HepG2 (cell line): ENCODE data around the gene KANSL1L. TPM values are rescaled to one million over a fixed set of nuclear protein-coding genes. Genes with fewer than 3 reads are reported as not detected.

Experiments
- ATAC-seq: fragments of 200-7000 bp; cut with Tn5 transposase; 3 replicates; pipeline ENCODE4 v1.9.1; 2020; ENCODE audit warnings: mild to moderate bottlenecking, moderate library complexity
- BruUV-seq: library from RNA; stranded (reverse); fragments of 400-500 nt; replicated peaks from 2 replicates; lab custom pipeline; 2021; lab: Mats Ljungman, UMichigan
- CTCF ChIA-PET: fragments of 300-600 bp; formaldehyde crosslinking; extraction: SDS; loops from one replicate; lab custom pipeline; 2021; ENCODE audit warnings: low total read pairs, inconsistent platforms, low intra/inter-chr PET ratio; lab: Yijun Ruan, JAX
- POLR2A ChIA-PET: fragments of 350-600 bp; sonication (Branson Sonifier 250); formaldehyde crosslinking; loops from one replicate; lab custom pipeline; 2020; ENCODE audit warnings: antibody characterized with exemption, inconsistent platforms; lab: Yijun Ruan, JAX
- DNase-seq: peaks from one replicate; pipeline ENCODE4 v3.0.0-alpha.2; 2015; ENCODE audit warnings: low spot score
- FAIRE-seq: peaks from 3 replicates; lab custom pipeline; 2011; peaks lifted over from hg19 to GRCh38; lab: Jason Lieb, UNC
- H2AFZ ChIP-seq: one replicate; pipeline ENCODE4 v1.6.1; 2011; ENCODE audit warnings: low read length, inconsistent platforms
- H3K27ac ChIP-seq: fragments of 300-600 bp; 3 replicates; pipeline ENCODE4 v1.8.0; 2011; ENCODE audit warnings: mixed run types, mild to moderate bottlenecking, mixed read lengths, low read length, inconsistent platforms; ENCODE audit not compliant: insufficient read depth; ENCODE audit errors: extremely low read length
- H3K27me3 ChIP-seq, 2 experiments: fragments of 200-600 bp in 1 of 2; 2 replicates in 1 of 2; 3 replicates in 1 of 2; pipeline versions ENCODE4 v1.6.0 to v1.8.0; 2011; ENCODE audit warnings: low read length in 2 of 2, mild to moderate bottlenecking in 2 of 2, moderate library complexity in 2 of 2, inconsistent platforms in 1 of 2; ENCODE audit not compliant: insufficient read depth in 2 of 2, control insufficient read depth in 1 of 2
- H3K36me3 ChIP-seq, 2 experiments: fragments of 200-600 bp in 1 of 2; replicated peaks in 1 of 2; 2 replicates in 1 of 2; 3 replicates in 1 of 2; pipeline versions ENCODE4 v1.5.1 to v1.8.0; 2011; ENCODE audit warnings: low read length in 2 of 2, inconsistent platforms in 1 of 2; ENCODE audit not compliant: insufficient read depth in 2 of 2, control insufficient read depth in 1 of 2
- H3K4me1 ChIP-seq: 2 replicates; pipeline ENCODE4 v1.5.1; 2012; ENCODE audit warnings: low read length, inconsistent platforms; ENCODE audit not compliant: insufficient read depth
- H3K4me2 ChIP-seq: 2 replicates; pipeline ENCODE4 v1.6.0; 2011; ENCODE audit warnings: low read depth, low read length, inconsistent platforms
- H3K4me3 ChIP-seq, 3 experiments: fragments of 200-600 bp in 1 of 3; sonication (generic), shearing (Covaris generic) in 1 of 3; replicated peaks in 1 of 3; 2 replicates each; pipeline ENCODE4 v1.5.1; 2011 to 2016; ENCODE audit warnings: low read length in 3 of 3, inconsistent platforms in 2 of 3, low read depth in 2 of 3, mild to moderate bottlenecking in 2 of 3, control low read depth in 1 of 3, mixed read lengths in 1 of 3; ENCODE audit not compliant: insufficient read depth in 1 of 3
- H3K79me2 ChIP-seq: one replicate; pipeline ENCODE4 v1.6.1; 2011; ENCODE audit warnings: low read length, inconsistent platforms; ENCODE audit not compliant: insufficient read depth
- H3K9ac ChIP-seq: 2 replicates; pipeline ENCODE4 v1.6.0; 2011; ENCODE audit warnings: mild to moderate bottlenecking, low read depth, low read length, inconsistent platforms; ENCODE audit not compliant: insufficient read depth
- H3K9me3 ChIP-seq: 2 replicates; pipeline ENCODE4 v1.5.1; 2012; ENCODE audit warnings: mild to moderate bottlenecking, low read length
- H4K20me1 ChIP-seq: 2 replicates; pipeline ENCODE4 v1.6.0; 2011; ENCODE audit warnings: inconsistent platforms, mild to moderate bottlenecking, low read length, moderate library complexity; ENCODE audit not compliant: insufficient read depth
- ARNTL ChIP-seq: sonication (generic); formaldehyde crosslinking; IDR thresholded peaks from 2 replicates; pipeline ENCODE4 v1.4.0; 2020; ENCODE audit warnings: mild to moderate bottlenecking, missing genetic modification reagents
- ATAD3A ChIP-seq: sonication (generic); formaldehyde crosslinking; IDR thresholded peaks from 2 replicates; pipeline ENCODE4 v1.4.0; 2020; ENCODE audit warnings: missing genetic modification reagents
- CCAR2 ChIP-seq: fragments of 200-400 bp; formaldehyde crosslinking; optimal IDR thresholded peaks from 2 replicates; pipeline ENCODE3; 2018; ENCODE audit warnings: low read depth, mild to moderate bottlenecking, low read length, moderate library complexity
- EZH2 ChIP-seq: conservative IDR thresholded peaks from 2 replicates; pipeline ENCODE4 v1.6.1; 2012; ENCODE audit warnings: mild to moderate bottlenecking, low read depth, low read length, moderate library complexity
- FOSL1 ChIP-seq: sonication (generic); formaldehyde crosslinking; IDR thresholded peaks from 2 replicates; pipeline ENCODE4 v1.9.0; 2021; ENCODE audit warnings: missing genetic modification reagents, borderline replicate concordance
- KLF9 ChIP-seq: IDR thresholded peaks from 2 replicates; pipeline ENCODE4 v1.6.1; 2016; ENCODE audit warnings: low read depth
- LBX2 ChIP-seq: sonication (generic); formaldehyde crosslinking; IDR thresholded peaks from 2 replicates; pipeline ENCODE4 v1.5.0; 2020; ENCODE audit warnings: missing genetic modification reagents, mild to moderate bottlenecking, borderline replicate concordance
- MAFF ChIP-seq: IDR thresholded peaks from 2 replicates; pipeline ENCODE4 v1.6.1; 2011; ENCODE audit warnings: low read depth, low read length, improper control_type of control experiment
- MAFG ChIP-seq: sonication (generic); formaldehyde crosslinking; IDR thresholded peaks from 2 replicates; pipeline ENCODE4 v1.5.1; 2020; ENCODE audit warnings: mild to moderate bottlenecking, missing genetic modification reagents
- MAFK ChIP-seq, 2 experiments: IDR thresholded peaks in 1 of 2; conservative IDR thresholded peaks in 1 of 2; 2 replicates each; pipeline ENCODE4 v1.6.1; 2011; ENCODE audit warnings: improper control_type of control experiment in 2 of 2, low read length in 2 of 2
- NRL ChIP-seq: sonication (generic); formaldehyde crosslinking; IDR thresholded peaks from 2 replicates; pipeline ENCODE4 v1.5.0; 2020; ENCODE audit warnings: missing genetic modification reagents, mild to moderate bottlenecking, moderate library complexity, borderline replicate concordance
- REL ChIP-seq: sonication (generic); formaldehyde crosslinking; conservative IDR thresholded peaks from 2 replicates; pipeline ENCODE4 v1.8.0; 2022; ENCODE audit warnings: mild to moderate bottlenecking, missing genetic modification reagents, moderate library complexity
- RNF2 ChIP-seq: fragments of 450-650 bp; conservative IDR thresholded peaks from 2 replicates; pipeline ENCODE4 v1.6.1; 2016; ENCODE audit warnings: low read depth
- SMAD1 ChIP-seq: sonication (generic); formaldehyde crosslinking; IDR thresholded peaks from 2 replicates; pipeline ENCODE4 v1.4.0; 2020; ENCODE audit warnings: missing genetic modification reagents, low read depth, mild to moderate bottlenecking, borderline replicate concordance
- U2AF2 ChIP-seq: fragments of 200-400 bp; formaldehyde crosslinking; IDR thresholded peaks from 2 replicates; pipeline ENCODE4 v1.6.1; 2017; ENCODE audit warnings: low read depth, mild to moderate bottlenecking, low read length
- ZFY ChIP-seq: sonication (generic); formaldehyde crosslinking; IDR thresholded peaks from 2 replicates; pipeline ENCODE4 v1.4.0; 2020; ENCODE audit warnings: missing genetic modification reagents
- ZNF101 ChIP-seq: sonication (generic); formaldehyde crosslinking; IDR thresholded peaks from 2 replicates; pipeline ENCODE4 v1.4.0; 2020; ENCODE audit warnings: mild to moderate bottlenecking, low read depth, missing genetic modification reagents, borderline replicate concordance
- ZNF276 ChIP-seq: sonication (generic); formaldehyde crosslinking; IDR thresholded peaks from 2 replicates; pipeline ENCODE4 v1.4.0; 2020; ENCODE audit warnings: mild to moderate bottlenecking, low read depth, missing genetic modification reagents
- ZNF34 ChIP-seq: sonication (generic); formaldehyde crosslinking; IDR thresholded peaks from 2 replicates; pipeline ENCODE4 v1.4.0; 2020; ENCODE audit warnings: mild to moderate bottlenecking, missing genetic modification reagents, borderline replicate concordance
- ZNF496 ChIP-seq: sonication (generic); formaldehyde crosslinking; IDR thresholded peaks from 2 replicates; pipeline ENCODE4 v1.8.1; 2023; ENCODE audit warnings: mild to moderate bottlenecking, moderate library complexity, missing genetic modification reagents; ENCODE audit not compliant: insufficient replicate concordance
- ZNF558 ChIP-seq: sonication (generic); formaldehyde crosslinking; IDR thresholded peaks from 2 replicates; pipeline ENCODE4 v1.9.0; 2022; ENCODE audit warnings: mild to moderate bottlenecking, missing genetic modification reagents, borderline replicate concordance
- WGBS: methylation state at CpG from one replicate; pipeline ENCODE4 v1.1.6; 2017; ENCODE audit warnings: low lambda C conversion rate; 5-methylcytosine and 5-hydroxymethylcytosine counted together
- in situ Hi-C: cut with HindIII; loops from 2 replicates; pipeline ENCODE4 v1.10.0; 2017; ENCODE audit warnings: low pct_unique_long_range_greater_than_20kb; ENCODE audit not compliant: extremely low pct_ligation_motif_present
- intact Hi-C: fragments of 100-400 bp; cut with micrococcal nuclease; formaldehyde crosslinking; loops from one replicate; pipeline ENCODE4 v1.10.0; 2022; ENCODE audit not compliant: unreplicated experiment
- polyA plus RNA-seq, 8 experiments: library from polyadenylated mRNA; depleted of rRNA in 3 of 8; stranded (reverse) in 7 of 8; unstranded in 1 of 8; fragments of >200 nt; fragmentation: Illumina TruSeq in 4 of 8; extraction: Trizol in 4 of 8; gene quantifications; 2 replicates each; pipeline versions ENCODE4 v1.2.1 to v1.2.3, GENCODE V29; 2011 to 2016; ENCODE audit warnings: low read depth in 4 of 8, missing spikeins in 1 of 8, mixed read lengths in 1 of 8; ENCODE audit not compliant: insufficient read depth in 1 of 8
- total RNA-seq, 5 experiments: library from RNA; depleted of rRNA; stranded (reverse); fragments of >200 nt; fragmentation: Illumina TruSeq; extraction: Trizol; gene quantifications; 2 replicates each; pipeline ENCODE4 v1.2.3, GENCODE V29; 2016; ENCODE audit warnings: low read depth in 1 of 5
- TF ChIP-seq, protein P1 (sequence below): sonication (generic); formaldehyde crosslinking; IDR thresholded peaks from 2 replicates; pipeline ENCODE4 v1.4.0; 2020; ENCODE audit warnings: mild to moderate bottlenecking, missing genetic modification reagents

KANSL1L gene
- total and polyA plus RNA-seq, 2 of the 13 experiments (the other 11 are each of a cell fraction or from before 2014, with no cell fraction given): 5.4 to 10.3 TPM

- TF ChIP-seq, protein P1, sequence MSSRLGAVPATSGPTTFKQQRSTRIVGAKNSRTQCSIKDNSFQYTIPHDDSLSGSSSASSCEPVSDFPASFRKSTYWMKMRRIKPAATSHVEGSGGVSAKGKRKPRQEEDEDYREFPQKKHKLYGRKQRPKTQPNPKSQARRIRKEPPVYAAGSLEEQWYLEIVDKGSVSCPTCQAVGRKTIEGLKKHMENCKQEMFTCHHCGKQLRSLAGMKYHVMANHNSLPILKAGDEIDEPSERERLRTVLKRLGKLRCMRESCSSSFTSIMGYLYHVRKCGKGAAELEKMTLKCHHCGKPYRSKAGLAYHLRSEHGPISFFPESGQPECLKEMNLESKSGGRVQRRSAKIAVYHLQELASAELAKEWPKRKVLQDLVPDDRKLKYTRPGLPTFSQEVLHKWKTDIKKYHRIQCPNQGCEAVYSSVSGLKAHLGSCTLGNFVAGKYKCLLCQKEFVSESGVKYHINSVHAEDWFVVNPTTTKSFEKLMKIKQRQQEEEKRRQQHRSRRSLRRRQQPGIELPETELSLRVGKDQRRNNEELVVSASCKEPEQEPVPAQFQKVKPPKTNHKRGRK (CRISPR knock-in tag): no peak
- no peak for TF ChIP-seq ZNF276 (CRISPR knock-in tag)
- TF ChIP-seq KLF9 (CRISPR knock-in tag): no peak
- TF ChIP-seq LBX2: no peak
- no peak for TF ChIP-seq CCAR2
These were observed 43.9 kb upstream of the KANSL1L start (continued) for GRCh38 chr2:210215120-210215519.

DNA sequence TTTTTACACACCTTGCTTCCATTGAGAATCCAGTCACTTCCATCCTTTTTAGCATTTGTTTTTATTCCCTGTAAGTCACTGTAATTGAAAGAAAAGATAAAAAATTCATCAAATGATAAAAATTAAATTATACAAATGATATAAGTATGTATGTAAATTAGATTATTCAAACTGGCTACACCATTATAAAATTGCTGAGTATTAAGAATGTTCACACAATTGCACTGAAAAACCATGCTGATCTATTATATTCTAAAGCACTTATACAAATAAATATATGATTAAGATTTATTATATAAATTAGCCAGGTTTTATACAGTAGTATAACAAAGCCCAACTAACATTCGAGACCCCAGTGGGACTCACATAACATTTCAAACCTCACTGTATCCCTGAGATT, 39.0 kb upstream of the KANSL1L start:
- FAIRE-seq: no peak
- intact Hi-C loops: no loop called here
- Histone ChIP-seq H3K27ac (no peak overlapping the region), H3K36me3 (no peaks in the 10 kb centered on the region), H3K4me1 (no peaks in the 10 kb centered on the region), H3K9ac (no peak overlapping the region), H3K27me3 (no peaks in the 10 kb centered on the region), H2AFZ (no peak overlapping the region), H3K4me3 (no peak overlapping the region), H3K9me3 (no peaks in the 10 kb centered on the region), H3K4me2 (no peak overlapping the region), H3K79me2 (no peaks in the 10 kb centered on the region), H4K20me1 (no peaks in the 10 kb centered on the region)
- no peak for DNase-seq
- 0% methylated on average over 1 of the region's 1 CpG for WGBS
- TF ChIP-seq REL (no peak), ZNF34 (CRISPR knock-in tag) (no peak), ZFY (CRISPR knock-in tag) (no peak), NRL (CRISPR knock-in tag) (no peak), ZNF558 (CRISPR knock-in tag) (no peak), MAFG (CRISPR knock-in tag) (no peak), U2AF2 (no peak), ZNF101 (CRISPR knock-in tag) (no peak), ARNTL (CRISPR knock-in tag) (no peak), RNF2 (no peak), MAFF (peak; percentile 50; the same call in 1 of the 2 replicates), FOSL1 (CRISPR knock-in tag) (no peak), ATAD3A (CRISPR knock-in tag) (no peak), SMAD1 (CRISPR knock-in tag) (no peak), EZH2 (no peak), MAFK (conservative IDR thresholded peaks at IDR 0.05 in 1 of 2, IDR thresholded peaks at IDR 0.05 in 1 of 2; ENCODE audit: low read length in 2 of 2) (peak; percentile 59 to 66; a peak in 3 of 4 replicates), ZNF496 (CRISPR knock-in tag) (no peak)
- in situ Hi-C loops: no loop called here
- no peak for ATAC-seq
- BruUV-seq: no TSS peak
- POLR2A ChIA-PET: no interaction called here
- CTCF ChIA-PET: no interaction called here
